Measurements from ENCODE around the gene MAP4K4.

MAP4K4 gene

GRCh38 chr2:101720732-101721131 lies 23.2 kb downstream of the MAP4K4 start:
- DNase-seq (ENCODE audit: low spot score) (no peak), FAIRE-seq (no peak)

DNA sequence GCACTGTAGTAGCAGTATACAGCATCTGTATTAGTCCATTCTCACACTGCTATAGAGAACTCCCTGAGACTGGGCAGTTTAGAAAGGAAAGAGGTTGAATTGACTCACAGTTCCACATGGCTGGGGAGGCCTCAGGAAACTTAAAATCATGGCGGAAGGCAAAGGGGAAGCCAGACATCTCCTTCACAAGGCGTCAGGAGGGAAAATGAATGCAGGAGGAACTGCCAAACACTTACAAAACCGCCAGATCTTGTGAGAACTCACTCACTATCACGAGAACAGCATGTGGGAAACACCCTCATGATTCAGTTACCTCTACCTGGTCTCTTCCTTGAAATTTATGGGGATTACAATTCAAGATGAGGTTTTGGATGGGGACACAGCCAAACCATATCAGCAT lies 25.4 kb downstream of the MAP4K4 start:
- DNase-seq (ENCODE audit: low spot score) = no peak
- no peak for FAIRE-seq

DNA sequence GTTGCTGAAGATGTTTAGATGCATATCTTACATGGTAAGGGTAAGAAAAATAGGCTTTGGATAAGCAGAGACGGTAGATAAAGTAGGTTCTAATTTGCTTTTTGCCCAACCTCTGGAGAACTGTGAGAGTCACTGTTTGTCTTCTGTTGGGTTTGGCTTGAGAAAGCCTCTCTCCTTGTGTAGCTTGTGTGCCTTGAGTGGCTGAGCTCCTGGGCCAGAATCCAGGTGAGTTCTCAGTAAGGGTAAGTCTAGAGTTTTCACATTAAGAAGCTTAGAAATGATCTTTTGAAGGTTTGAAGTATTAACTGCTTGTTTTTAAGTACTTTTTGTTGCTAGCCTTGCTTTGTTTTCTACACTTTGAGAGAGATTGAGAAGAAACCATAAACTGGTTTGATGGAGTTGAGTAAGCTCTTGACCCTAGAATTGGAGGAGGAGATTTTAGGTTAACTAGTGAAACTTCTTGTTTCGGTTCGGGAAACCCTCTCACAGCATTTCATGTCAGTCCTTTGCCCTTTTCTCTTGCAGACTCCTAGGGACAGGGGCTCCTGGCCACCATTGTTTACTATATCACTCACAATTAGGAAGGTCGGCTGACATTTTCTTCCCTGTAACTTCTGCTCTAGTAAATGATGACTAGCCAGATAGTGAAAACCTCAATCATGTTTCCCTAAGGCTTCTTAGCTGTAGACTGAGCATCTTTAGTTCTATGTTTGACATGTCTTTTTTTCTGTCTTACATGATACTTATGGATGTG lies 26.0 kb downstream of the MAP4K4 start:
- no peak for FAIRE-seq
- DNase-seq (ENCODE audit: low spot score) = no peak

- FAIRE-seq (no peak), DNase-seq (ENCODE audit: low spot score) (no peak)
Measured at GRCh38 chr2:101724125-101724474, 26.6 kb downstream of the MAP4K4 start.

- DNase-seq (ENCODE audit: low spot score) (no peak), FAIRE-seq (no peak)
Measured at GRCh38 chr2:101725038-101725437, 27.5 kb downstream of the MAP4K4 start.

DNA sequence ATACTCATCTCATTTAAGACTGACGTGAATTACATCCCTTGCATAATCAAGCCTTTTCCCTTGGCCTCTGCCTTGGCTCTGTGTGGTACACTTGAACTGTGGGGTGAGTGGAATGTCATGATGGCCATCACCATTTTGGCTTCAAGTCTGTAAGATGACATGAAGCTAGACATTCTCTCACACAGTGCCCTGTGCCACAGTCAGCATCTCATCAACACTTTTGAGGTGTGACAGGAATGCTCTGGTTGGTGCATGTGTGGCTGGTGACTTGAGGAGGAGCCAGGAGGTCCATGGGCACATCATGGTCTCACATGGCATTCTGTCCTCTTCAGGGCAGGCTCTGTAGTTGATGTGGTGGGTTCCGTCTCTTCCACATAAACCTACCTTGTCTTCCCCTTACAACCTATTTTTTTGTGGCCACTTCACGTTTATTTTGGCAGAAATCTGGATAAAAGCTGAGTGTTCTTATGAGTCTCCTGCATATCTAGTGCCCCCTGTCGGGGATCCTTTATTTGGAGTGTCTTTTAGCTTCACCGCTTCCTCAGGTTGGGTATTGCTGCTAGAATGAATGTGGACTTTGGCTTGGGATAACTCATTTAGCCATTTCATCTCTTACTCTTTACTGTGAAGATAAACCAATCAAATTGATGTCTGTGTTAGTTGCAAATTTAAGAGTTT lies 28.1 kb downstream of the MAP4K4 start:
- DNase-seq (ENCODE audit: low spot score) = no peak
- FAIRE-seq = no peak

DNA sequence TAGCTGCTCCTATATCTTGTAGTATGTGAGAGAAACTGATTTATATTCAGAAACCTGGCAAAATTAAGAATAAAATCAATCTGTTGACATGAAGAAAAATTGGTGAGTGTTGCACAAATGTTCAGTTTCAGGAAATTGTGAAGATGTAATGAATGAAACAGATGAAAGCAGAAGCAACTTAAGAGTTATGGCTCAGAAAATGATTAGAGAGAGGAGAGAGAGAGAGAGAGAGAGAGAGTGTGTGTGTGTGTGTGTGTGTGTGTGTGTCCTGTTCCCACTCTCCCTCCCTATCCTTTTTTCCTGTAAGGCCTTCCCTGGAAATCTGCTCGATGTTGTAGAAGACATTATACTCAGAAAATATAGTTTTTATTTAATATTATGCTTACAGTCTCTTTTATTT lies 31.4 kb downstream of the MAP4K4 start:
- no peak for DNase-seq (ENCODE audit: low spot score)
- FAIRE-seq = no peak

- DNase-seq (ENCODE audit: low spot score) (no peak), FAIRE-seq (no peak)
Measured at GRCh38 chr2:101729521-101730190, 32.1 kb downstream of the MAP4K4 start.

DNA sequence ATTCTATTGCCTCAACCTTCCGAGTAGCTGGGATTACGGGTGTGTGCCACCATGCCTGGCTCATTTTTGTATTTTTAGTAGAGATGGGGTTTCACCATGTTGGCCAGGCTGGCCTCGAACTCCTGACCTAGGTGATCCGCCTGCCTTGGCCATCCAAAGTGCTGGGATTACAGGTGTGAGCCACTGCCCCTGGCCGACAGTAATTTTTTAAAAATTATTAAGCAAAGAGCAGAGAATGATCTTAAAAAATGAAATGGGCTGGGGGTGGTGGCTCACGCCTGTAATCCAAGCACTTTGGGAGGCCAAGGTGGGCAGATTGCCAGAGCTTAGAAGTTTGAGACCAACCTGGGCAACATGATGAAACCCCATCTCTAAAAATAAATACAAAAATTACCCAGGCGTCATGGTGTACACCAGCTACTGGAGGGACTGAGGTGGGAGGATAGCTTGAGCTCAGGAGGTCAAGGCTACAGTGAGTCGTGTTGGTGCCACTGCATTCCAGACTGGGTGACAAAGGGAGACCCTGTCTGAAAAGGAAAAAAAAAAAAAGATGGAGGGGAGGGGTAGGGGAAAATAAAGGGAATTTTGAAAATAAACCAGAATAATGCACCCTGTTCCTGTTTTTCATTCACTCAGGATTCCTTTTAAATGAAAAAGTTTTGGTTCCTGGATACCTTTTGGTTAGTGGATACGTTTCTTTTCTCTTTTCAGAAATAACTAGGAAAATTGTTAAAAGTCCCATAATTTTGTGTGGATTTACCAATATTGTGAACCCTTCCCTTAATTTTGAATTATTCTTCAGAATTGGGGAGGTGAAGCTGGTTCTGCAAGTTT lies 33.9 kb downstream of the MAP4K4 start:
- DNase-seq (ENCODE audit: low spot score) (peak; percentile 64), FAIRE-seq (no peak)

- no peak for FAIRE-seq
- DNase-seq (ENCODE audit: low spot score) = no peak
Measured at GRCh38 chr2:101732199-101732598, 34.7 kb downstream of the MAP4K4 start.

DNA sequence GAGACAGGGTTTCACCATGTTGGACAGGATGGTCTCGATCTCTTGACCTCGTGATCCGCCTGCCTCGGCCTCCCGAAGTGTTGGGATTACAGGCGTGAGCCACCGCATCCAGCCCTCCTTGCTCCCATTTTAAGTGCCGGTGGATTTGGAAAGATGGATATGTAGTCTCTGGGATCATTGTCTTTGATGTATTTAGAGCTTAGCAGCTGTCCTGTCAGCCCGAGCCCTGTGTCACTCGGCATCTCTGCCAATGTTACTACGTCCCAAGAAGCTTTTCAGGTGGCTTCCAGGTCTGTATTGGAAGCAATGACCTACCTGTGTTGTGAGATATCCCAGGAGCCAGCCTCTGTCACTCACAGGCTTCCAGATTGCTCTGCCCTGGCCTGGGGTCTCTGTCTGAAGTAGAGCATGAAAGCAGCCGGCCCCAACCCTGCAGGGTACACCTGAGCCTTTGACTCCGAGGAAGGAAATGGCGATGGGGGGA lies 35.3 kb downstream of the MAP4K4 start:
- DNase-seq (ENCODE audit: low spot score) (no peak), FAIRE-seq (no peak)

DNA sequence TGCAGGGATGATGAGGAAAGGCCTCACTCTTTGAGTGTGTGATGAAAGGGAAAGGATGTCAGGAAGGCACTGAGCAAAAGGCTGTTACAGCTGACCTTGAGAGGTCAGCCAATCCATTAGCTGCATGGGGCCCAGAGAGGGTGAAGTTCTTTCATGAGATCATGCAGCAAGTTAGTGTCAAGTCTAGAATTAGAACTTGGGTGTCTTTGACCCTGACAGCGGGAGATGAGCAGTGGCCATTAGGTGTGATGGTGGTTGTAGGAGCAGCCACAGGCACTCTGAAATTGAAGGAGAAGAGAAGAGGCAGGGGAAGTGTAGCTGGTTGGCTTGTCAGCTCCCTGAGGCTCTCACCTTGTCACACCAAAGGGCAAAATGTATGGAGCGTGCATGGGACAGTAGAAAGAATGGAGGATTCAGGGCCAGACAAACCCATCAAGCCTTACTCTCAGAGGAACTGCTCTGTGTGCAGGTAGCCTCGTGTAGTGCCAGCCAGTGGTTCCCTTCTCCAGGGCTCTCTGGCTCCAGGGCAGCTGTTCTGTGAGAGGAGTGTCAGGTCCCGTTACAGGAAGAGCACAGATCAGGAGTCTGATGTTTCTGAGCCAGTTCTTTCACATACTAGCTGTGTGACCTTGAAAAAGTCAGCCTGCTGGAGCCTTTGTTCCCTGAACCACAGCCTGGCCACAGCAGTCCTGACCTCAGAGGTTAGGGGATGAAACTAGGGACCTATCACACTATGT lies 35.9 kb downstream of the MAP4K4 start:
- DNase-seq (ENCODE audit: low spot score) (no peak), FAIRE-seq (no peak)

DNA sequence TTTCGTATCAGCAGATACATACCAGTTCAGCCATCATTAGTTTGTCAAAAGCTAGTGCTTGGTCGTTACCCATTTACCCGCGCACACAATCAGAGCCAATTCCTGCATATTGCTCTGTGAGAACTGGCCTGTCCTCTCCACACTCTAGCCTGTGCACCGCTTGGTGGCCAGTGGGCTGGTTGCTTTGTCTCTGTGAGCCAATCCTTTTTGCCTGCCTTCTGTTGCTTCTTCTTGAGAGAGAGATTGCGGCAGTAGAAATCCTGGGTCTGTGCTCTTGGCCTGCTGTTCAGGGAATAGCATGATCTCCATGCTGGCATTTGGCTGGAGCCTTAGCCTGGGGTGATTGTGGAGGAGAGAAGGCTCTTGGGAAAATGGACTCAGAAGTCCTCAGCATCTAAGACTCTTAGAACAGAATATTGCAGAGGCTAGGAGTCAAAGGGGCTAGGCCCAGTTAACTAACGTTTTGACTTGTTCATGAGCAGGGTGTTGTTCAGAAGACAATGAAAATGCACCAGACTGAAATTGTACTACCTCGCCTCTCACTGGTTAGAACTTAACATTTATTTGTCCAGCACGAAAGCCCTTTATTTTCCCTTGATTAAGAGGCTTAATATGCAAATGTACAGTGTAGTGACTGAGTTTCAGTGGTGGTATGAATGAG lies 37.1 kb downstream of the MAP4K4 start:
- DNase-seq (ENCODE audit: low spot score) (no peak), FAIRE-seq (no peak)

GRCh38 chr2:101735166-101735533 lies 37.6 kb downstream of the MAP4K4 start:
- DNase-seq (ENCODE audit: low spot score) (no peak), FAIRE-seq (no peak)

DNA sequence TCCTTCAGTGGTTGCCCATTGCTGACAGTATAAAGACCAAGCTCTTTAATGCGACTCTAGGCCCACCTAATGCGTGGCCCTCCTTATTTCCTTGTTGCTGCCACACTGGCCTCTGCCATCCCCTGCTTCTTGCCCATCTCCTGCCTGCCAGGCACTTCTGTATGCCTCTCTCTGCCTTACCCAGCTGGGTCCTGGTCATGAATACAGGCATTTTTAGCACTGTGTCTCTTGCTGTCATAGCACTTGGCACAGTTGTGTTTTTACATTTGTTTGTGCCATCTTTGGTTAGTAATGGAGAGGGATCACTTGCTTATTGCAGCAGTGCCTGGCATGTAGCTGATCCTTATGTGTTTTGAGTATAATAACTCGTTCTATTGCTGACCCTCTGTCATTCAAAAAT lies 38.7 kb downstream of the MAP4K4 start:
- DNase-seq (ENCODE audit: low spot score) (no peak), FAIRE-seq (no peak)

DNA sequence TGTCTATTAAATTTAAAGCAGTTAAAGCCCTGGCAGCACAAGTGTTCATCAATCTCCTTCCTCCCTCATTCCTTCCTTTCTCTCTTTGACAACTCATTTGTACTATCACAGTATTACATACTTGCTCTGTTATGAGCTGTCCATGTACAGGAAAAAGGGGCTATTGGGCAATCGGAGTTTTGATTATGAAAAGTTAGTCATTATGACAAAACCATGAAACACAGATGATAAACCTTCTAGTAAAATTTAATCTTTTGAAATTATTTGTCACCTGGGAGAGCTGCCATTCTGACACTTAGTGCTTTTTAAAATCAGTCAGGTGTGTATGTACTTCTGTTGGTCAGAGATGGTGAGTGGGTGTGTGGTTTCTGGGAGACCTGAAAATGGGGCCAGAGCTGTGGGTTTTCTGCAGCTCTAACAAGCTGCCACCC lies 39.4 kb downstream of the MAP4K4 start:
- FAIRE-seq (peak; percentile 83), DNase-seq (ENCODE audit: low spot score) (peak; percentile 66)

DNA sequence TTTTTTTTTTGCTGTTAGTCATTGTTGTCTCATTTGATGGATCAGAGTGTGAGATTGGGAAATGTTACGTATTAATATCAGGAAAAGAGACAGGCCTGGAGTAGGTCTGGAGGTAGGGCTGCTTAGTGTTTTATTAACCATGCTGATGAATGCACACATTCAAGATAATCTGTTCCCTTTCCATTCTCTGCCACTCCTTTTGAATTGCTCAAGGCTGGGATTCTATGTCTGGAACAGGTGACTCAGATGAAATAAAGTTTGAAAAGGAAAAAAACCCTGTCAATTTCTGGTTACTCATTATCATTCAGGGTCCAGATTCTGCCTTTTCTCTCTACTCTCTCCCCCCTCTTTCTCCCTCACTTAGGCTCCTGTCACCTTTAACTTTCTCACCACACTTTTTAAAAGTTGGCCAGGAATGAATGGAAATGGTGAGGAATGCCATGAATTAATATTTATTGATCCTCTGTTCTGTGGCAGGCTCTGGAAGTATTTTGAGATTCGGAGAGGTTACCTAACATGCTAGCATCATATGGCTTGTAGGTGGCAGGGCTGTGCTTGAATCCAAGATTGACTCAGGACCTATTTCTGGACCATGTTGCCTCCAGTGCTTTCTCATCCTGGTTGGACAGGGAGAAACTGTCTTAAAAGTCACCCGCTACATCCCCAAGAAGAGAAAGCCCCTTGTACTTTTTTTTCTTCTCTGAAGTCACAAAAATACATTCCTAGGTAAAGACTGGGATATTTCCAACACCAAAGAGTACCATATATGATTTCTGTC lies 40.2 kb downstream of the MAP4K4 start:
- FAIRE-seq = peak; percentile 81

DNA sequence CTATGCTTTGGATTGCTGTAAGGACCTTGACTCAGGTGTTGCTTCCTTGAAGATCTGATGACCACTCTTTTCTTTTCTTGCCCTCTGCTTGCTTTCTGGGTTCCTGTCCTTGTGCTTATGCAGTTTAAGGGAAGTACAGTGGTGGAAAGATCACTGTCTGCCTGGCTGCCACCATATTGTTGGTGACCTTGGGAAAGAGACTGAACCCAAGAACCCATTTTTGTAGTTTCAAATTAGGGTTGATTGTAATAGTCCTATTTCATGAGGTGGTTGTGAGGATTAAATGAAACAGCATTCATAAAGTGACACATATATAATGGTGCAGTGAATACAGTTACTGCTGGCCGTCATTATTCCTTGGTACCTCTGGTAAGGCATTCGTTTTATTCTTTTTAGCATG lies 41.1 kb downstream of the MAP4K4 start:
- FAIRE-seq = no peak
- DNase-seq (ENCODE audit: low spot score) = no peak

More for the DNA sequence above, 40.2 kb downstream of the MAP4K4 start:
- DNase-seq (ENCODE audit: low spot score) = peak; percentile 64

GRCh38 chr2:101740555-101740964 lies 43.1 kb downstream of the MAP4K4 start:
- DNase-seq (ENCODE audit: low spot score) (no peak), FAIRE-seq (no peak)
